AG10803 (cell line): ENCODE results near the gene RGS6.
A peak's percentile ranks its signal among the peaks of the same experiment; 100 is the strongest.

Experiments used
- DNase-seq: peaks from one replicate; pipeline ENCODE4 v3.0.0; 2010; ENCODE audit warnings: low read depth
- H3K4me3 ChIP-seq: 2 replicates; pipeline ENCODE4 v1.5.1; 2011; ENCODE audit warnings: mild to moderate bottlenecking, low read length, control low read depth
- CTCF ChIP-seq: conservative IDR thresholded peaks from 2 replicates; pipeline ENCODE4 v1.5.1; 2011; ENCODE audit warnings: mild to moderate bottlenecking, low read length, control low read depth, inconsistent platforms

The RGS6 gene

DNA sequence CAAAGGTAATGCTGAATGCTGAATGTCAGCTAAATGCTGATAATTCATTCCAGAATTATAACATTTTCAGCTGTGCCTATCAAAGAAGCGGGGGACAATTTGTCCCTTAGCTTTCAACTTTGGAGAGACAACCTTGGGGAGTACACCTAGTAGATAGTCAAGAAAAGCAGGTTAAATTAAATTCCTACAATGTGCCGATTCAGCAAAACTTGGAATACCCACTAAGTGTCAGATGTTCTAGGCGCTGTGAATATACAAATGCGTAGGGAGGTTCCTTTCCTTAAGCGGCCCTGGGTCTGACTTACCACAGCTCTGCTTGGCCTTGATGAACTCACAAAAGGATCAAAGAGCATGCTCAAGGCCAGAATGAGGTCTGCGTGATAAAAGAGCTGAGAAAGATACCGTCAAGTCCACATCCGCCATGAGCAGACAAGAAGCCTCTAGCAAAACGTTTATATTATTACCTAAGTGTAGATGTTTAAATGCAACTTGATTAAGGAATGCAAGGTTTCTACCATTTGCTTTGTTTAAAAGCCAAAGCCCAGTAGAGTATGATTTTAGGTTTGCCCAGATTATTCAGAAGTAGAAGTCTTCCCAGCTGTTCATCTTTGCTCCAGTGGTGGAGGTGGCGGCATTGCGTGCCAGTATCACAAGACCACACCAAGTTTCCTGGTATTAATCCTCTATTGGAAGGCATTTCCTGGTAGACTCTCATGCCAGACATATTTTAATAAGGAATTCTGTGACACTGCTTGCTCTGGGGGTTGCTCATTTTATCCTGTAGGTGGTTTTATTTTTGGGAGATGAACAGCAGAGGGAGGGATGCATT lies 593.1 kb downstream of the RGS6 start:
- peak; percentile 75 for DNase-seq
- TF ChIP-seq CTCF: no peak; the same call in 1 of the 2 replicates
- H3K4me3 ChIP-seq: no peak overlapping the region

- no peak for TF ChIP-seq CTCF
- DNase-seq: no peak
- no peak overlapping the region for H3K4me3 ChIP-seq
These were observed 595.4 kb downstream of the RGS6 start for GRCh38 chr14:72527591-72527990.

DNA sequence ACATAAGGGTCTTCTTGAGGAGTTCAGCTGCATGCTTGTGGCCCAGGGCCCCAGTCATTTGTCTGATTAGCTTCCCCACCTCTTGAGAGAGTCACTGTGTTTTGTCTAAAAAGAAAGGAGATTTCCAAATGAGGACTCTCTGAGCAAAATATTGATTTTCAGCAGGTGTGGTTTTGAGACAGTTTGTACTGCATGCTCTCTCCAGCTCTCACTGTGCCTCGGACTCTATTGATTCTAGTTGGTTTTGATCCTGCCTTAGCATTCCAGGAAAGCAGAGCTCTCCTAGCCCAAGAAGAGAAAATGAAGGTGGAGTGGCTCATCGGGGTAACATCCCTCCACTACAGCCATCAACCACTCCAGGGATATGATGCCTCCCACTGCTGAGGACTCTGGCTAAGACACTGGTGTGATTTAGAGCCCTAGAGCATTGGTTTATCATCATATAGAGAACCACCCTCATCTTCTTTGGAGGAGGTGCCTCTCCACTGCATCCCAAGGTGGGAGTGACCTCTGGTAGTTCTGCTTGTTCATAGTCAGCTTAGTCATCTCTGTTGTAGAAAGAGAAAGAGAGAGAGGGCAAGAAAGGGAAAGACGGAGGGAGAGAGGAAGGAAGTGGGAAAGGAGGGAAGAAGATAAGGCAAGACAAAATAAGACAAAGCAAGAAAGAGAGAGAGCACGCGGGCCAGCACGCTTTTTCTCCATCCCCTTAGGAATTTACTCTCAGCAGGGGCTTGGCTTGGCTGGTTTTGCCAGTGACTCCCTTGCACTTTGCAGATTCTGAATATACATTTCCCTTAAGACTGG lies 596.0 kb downstream of the RGS6 start:
- no peak overlapping the region for H3K4me3 ChIP-seq
- no peak for DNase-seq
- TF ChIP-seq CTCF: no peak

GRCh38 chr14:72528863-72529175 lies 596.6 kb downstream of the RGS6 start:
- DNase-seq: no peak
- no peak for TF ChIP-seq CTCF
- H3K4me3 ChIP-seq: no peak overlapping the region

DNA sequence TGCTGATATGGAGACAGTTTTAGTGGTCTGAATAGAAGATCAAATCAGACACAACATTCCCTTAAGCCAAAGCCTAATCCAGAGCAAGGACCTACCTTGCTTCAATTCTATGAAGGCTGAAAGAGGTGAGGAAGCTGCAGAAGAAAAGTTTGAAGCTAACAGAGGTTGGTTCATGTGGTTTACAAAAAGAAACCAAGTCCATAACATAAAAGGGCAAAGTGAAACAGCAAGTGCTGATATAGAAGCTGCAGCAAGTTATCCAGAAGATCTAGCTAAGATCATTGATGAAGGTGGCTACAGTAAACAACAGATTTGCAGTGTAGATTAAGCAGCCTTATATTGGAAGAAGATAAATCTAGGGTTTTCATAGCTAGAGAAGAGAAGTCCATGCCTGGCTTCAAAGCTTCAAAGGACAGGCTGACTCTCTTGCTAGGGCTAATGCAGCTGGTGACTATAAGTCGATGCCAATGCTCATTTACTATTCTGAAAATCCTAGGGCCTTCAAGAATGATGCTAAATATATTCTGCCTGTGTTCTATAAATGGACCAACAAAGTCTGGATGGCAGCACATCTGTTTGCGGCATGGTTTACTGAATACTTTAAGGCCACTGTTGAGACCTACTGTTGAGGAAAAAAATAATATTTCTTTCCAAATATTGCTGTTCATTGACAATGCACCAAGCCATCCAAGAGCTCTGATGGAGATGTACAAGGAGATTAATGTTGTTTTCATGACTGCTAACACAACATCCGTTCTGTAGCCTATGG lies 600.6 kb downstream of the RGS6 start:
- no peak for DNase-seq
- TF ChIP-seq CTCF: no peak
- no peak overlapping the region for H3K4me3 ChIP-seq

DNA sequence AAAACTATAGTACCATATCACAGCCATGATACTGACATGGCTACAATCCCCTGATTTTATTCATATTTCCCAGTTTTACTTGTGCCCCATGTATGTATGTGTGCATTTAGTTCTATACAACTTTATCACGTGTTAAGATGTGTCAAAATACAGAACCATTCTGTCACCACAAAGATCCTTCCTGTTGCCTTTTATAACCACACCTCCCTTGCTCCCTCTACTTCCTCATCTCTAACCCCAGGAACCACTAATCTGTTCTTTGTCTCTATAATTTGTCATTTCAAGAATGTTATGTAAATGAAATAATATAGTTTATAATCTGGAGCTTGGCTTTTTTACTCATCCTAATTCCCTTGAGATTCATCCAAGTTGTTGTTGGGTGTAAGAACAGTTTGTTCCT lies 603.3 kb downstream of the RGS6 start:
- DNase-seq: no peak
- H3K4me3 ChIP-seq: no peak overlapping the region
- TF ChIP-seq CTCF: no peak
